ENCODE results near the gene ZFYVE19. TPM values are rescaled to one million over a fixed set of nuclear protein-coding genes. Genes with fewer than 3 reads are reported as not detected.
"Not testable (repeated sequence)": the region's sequence is repeated elsewhere in the genome, so short reads cannot be mapped to it uniquely, and the experiment has no call there.

ZFYVE19 gene
- total and polyA plus RNA-seq, 4 experiments from 2014 or later: 10.4 to 35.0 (median 27.2) TPM

GRCh38 chr15:40861147-40861546 lies 54.3 kb downstream of the ZFYVE19 start:
- H3K9me3 Mint-ChIP-seq; H3K27me3 Mint-ChIP-seq; H3K9me3 ChIP-seq (ENCODE audit: control insufficient read depth in 1 of 2, low read length in 2 of 2); H3K27ac Mint-ChIP-seq; H3K27ac ChIP-seq (ENCODE audit: low read depth, low read length); intact Hi-C loops (cut with micrococcal nuclease); H3K4me3 ChIP-seq (ENCODE audit: low read length in 2 of 2); H3K36me3 ChIP-seq (ENCODE audit: insufficient read depth, low read length); DNase-seq; POLR2A ChIA-PET (ENCODE audit: partially characterized antibody); H3K27me3 ChIP-seq (ENCODE audit: insufficient read depth, low read length); H3K36me3 Mint-ChIP-seq; H3K4me3 Mint-ChIP-seq: not testable (repeated sequence)
- CTCF ChIA-PET (ENCODE audit: partially characterized antibody): interaction anchor here (0.6 to 8.5 kb wide), 7 partner anchors 19 to 327 kb away, joined by 3 to 245 read pairs (median 4); partner anchors contain the start of gene VPS18
- H3K4me1 ChIP-seq (ENCODE audit: insufficient read depth, low read length): peaks cover 12% of the 10 kb centered on the region
- peaks cover 6 to 20% (median 7%) of the 10 kb centered on the region in 4 donors for H3K4me1 Mint-ChIP-seq

- H3K4me1 ChIP-seq (ENCODE audit: insufficient read depth, low read length): peaks cover 6% of the 10 kb centered on the region
- CTCF ChIA-PET (ENCODE audit: partially characterized antibody): interaction anchor here (1.1 to 8.5 kb wide), 4 partner anchors 15 to 37 kb away, joined by 3 to 245 read pairs (median 6); partner anchors contain the start of gene VPS18
- no peak for DNase-seq
- Mint-ChIP-seq H3K27ac (no peak overlapping the region), H3K4me1 (peaks cover 3 to 8% (median 7%) of the 10 kb centered on the region in 4 donors), H3K27me3 (peaks cover 2 to 4% of the 10 kb centered on the region in 2 donors), H3K36me3 (no peaks in the 10 kb centered on the region), H3K4me3 (no peak overlapping the region), H3K9me3 (no peaks in the 10 kb centered on the region)
- H3K9me3 ChIP-seq (ENCODE audit: control insufficient read depth in 1 of 2, low read length in 2 of 2): no peaks in the 10 kb centered on the region
- H3K36me3 ChIP-seq (ENCODE audit: insufficient read depth, low read length): no peaks in the 10 kb centered on the region
- intact Hi-C loops (cut with micrococcal nuclease): no loop called here
- no peak overlapping the region for H3K27ac ChIP-seq (ENCODE audit: low read depth, low read length)
- H3K4me3 ChIP-seq (ENCODE audit: low read length in 2 of 2): no peak overlapping the region
- H3K27me3 ChIP-seq (ENCODE audit: insufficient read depth, low read length): no peaks in the 10 kb centered on the region
- POLR2A ChIA-PET (ENCODE audit: partially characterized antibody): interaction anchor here (0.9 to 1.7 kb wide), 2 partner anchors 28 to 30 kb away, joined by 3 read pairs; partner anchors contain the start of gene VPS18
These were observed 56.9 kb downstream of the ZFYVE19 start for GRCh38 chr15:40863660-40864270.

Other genes starting within 250 kb of the ZFYVE19 start
- 10 to 100 TPM; 31.7 to 32.4 TPM for gene CCDC32, start 242.0 kb upstream of the ZFYVE19 start, total RNA-seq
- 10 to 100 TPM; 41.9 to 49.3 TPM for gene CCDC32, start 242.0 kb upstream of the ZFYVE19 start, polyA plus RNA-seq
- 10 to 100 TPM; 13.6 to 15.1 TPM for gene RPUSD2, start 237.8 kb upstream of the ZFYVE19 start, total RNA-seq
- gene RPUSD2, start 237.8 kb upstream of the ZFYVE19 start, polyA plus RNA-seq: 10 to 100 TPM; 19.4 to 25.0 TPM
- 1 to 10 TPM in 1 of 2 experiments, under 1 TPM in 1; 0.99 to 1.2 TPM for gene KNL1, start 212.8 kb upstream of the ZFYVE19 start, total RNA-seq
- gene KNL1, start 212.8 kb upstream of the ZFYVE19 start, polyA plus RNA-seq: under 1 TPM in 1 of 2 donors, not detected in 1; 0.10 TPM
- 1 to 10 TPM in 1 of 2 experiments, under 1 TPM in 1; 0.93 to 1.7 TPM for gene RAD51, start 111.9 kb upstream of the ZFYVE19 start, total RNA-seq
- 1 to 10 TPM in 1 of 2 donors, under 1 TPM in 1; 0.21 to 1.6 TPM for gene RAD51, start 111.9 kb upstream of the ZFYVE19 start, polyA plus RNA-seq
- 10 to 100 TPM; 24.5 to 26.7 TPM for gene RMDN3, start 51.8 kb upstream of the ZFYVE19 start, total RNA-seq
- gene RMDN3, start 51.8 kb upstream of the ZFYVE19 start, polyA plus RNA-seq: 10 to 100 TPM; 28.9 to 35.9 TPM
- gene GCHFR, start 43.0 kb upstream of the ZFYVE19 start, total RNA-seq: 10 to 100 TPM; 21.2 to 24.1 TPM
- gene GCHFR, start 43.0 kb upstream of the ZFYVE19 start, polyA plus RNA-seq: 100 to 1,000 TPM in 1 of 2 donors, 10 to 100 TPM in 1; 74.8 to 115 TPM
- gene C15orf62, start 37.1 kb upstream of the ZFYVE19 start, total RNA-seq: 1 to 10 TPM; 3.5 TPM
- gene C15orf62, start 37.1 kb upstream of the ZFYVE19 start, polyA plus RNA-seq: under 1 TPM; 0.24 to 0.29 TPM
- gene DNAJC17, start 384 bp downstream of the ZFYVE19 start, total RNA-seq: 10 to 100 TPM; 40.5 to 43.9 TPM
- 10 to 100 TPM; 24.3 to 31.5 TPM for gene DNAJC17, start 384 bp downstream of the ZFYVE19 start, polyA plus RNA-seq
- not detected for gene PPP1R14D, start 21.6 kb downstream of the ZFYVE19 start, total RNA-seq
- not detected for gene PPP1R14D, start 21.6 kb downstream of the ZFYVE19 start, polyA plus RNA-seq
- gene SPINT1, start 37.0 kb downstream of the ZFYVE19 start, total RNA-seq: 1 to 10 TPM; 3.8 to 4.0 TPM
- 1 to 10 TPM; 4.0 to 5.3 TPM for gene SPINT1, start 37.0 kb downstream of the ZFYVE19 start, polyA plus RNA-seq
- gene RHOV, start 67.1 kb downstream of the ZFYVE19 start, total RNA-seq: not detected
- not detected for gene RHOV, start 67.1 kb downstream of the ZFYVE19 start, polyA plus RNA-seq
- 10 to 100 TPM; 18.4 to 20.3 TPM for gene VPS18, start 87.4 kb downstream of the ZFYVE19 start, total RNA-seq
- gene VPS18, start 87.4 kb downstream of the ZFYVE19 start, polyA plus RNA-seq: 10 to 100 TPM; 14.6 to 21.6 TPM
- gene DLL4, start 122.3 kb downstream of the ZFYVE19 start, total RNA-seq: not detected
- gene DLL4, start 122.3 kb downstream of the ZFYVE19 start, polyA plus RNA-seq: not detected
- 1 to 10 TPM; 1.2 TPM for gene CHAC1, start 146.4 kb downstream of the ZFYVE19 start, total RNA-seq
- gene CHAC1, start 146.4 kb downstream of the ZFYVE19 start, polyA plus RNA-seq: under 1 TPM; 0.24 to 0.43 TPM